Stimulated activated CD4-positive, alpha-beta T cell treated with anti-CD3 and anti-CD28 coated beads, Interleukin-1b, Interleukin-23, amount 100 ng/mL, for 24 hours (primary cell): ENCODE data around the gene FRMPD4.

Source experiments
- DNase-seq, 4 experiments: peaks; one replicate each; pipeline ENCODE4 v3.0.0-alpha.2; 2020; ENCODE audit warnings: low read depth in 4 of 4, low spot score in 1 of 4

FRMPD4 gene

GRCh38 chrX:12360986-12361598 lies 222.8 kb downstream of the FRMPD4 start:
- DNase-seq: no peak

DNA sequence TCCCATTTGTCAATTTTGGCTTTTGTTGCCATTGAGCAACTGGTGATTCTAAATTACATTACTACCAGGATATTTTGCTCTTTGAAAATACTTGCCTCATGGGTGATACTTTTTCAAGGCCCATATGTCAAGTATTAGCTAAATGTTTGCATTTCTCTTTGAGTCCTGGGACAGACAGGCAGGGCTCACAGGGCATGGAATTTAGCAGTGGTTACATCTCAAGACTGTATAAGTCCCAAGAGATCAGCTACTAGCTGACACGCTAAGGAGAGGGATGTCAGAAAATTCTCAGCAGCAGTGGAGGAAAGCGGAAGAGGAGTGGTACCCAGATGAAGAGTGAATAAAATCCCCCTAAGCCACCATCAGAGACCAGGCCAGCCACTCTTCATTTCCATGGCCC lies 224.9 kb downstream of the FRMPD4 start:
- no peak for DNase-seq

DNA sequence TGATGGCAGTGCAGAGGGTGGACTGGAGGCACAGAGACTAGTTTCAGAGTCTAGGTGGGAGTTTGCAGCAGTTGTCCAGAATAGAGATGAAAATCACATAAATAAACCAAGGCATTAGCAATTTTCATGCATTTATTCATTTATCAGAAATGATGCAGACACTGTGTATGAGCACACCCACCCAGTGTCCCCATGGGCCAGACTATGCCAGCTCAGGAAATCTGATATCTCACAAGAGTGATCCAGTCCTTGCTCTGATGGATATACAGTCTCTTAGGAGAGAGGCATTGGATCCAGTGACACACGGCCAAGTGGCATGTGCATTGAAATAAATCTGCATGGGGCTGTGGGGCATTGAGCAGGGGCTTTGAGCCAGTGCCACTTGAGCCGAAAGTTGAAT lies 228.2 kb downstream of the FRMPD4 start:
- DNase-seq: no peak

- no peak for DNase-seq
Measured at GRCh38 chrX:12367254-12367653, 229.0 kb downstream of the FRMPD4 start.

DNA sequence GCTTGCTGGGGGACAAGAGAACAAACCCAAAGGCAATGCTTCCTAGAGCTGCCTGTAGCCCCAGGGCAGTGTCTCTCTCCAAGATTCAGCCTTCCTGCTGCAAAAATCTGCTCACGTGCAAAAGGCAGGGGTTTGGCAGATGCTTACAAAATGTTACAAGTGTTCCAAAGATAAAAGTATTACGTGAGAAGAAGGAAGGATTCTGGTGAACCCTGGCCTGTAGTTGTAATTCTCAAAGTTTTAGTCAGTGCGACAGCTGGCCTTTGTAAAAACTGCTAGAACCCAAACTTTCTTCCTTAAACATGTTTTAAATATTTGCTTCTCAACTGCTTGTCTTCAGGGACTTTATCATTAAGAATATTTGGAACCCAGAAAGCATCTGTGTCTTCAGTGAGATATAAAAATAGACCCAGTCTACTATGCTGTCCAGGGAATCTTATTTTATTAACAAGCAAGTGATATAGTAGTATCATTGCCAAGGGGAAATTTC lies 232.3 kb downstream of the FRMPD4 start:
- DNase-seq: no peak

DNA sequence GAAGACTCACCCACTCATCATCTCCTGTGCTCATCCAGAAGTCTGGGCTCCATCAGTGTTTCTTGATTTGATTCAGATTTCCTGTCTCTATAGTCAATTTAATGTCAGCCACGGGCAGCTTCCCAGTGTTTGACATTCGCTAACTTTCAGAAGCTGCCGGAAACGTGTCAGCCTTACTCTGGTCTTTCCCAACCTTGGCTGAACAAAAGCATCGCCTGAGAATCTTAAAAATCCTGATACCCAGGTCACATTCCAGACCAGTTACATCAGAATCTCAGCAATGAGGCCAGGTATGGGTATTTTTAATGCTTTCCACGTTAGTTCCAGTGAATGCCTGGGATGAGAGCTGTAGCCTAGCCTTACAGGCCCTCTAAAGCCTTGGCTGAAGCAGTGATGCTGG lies 233.8 kb downstream of the FRMPD4 start:
- DNase-seq: no peak

GRCh38 chrX:12374286-12374685 lies 236.0 kb downstream of the FRMPD4 start:
- DNase-seq: no peak

DNA sequence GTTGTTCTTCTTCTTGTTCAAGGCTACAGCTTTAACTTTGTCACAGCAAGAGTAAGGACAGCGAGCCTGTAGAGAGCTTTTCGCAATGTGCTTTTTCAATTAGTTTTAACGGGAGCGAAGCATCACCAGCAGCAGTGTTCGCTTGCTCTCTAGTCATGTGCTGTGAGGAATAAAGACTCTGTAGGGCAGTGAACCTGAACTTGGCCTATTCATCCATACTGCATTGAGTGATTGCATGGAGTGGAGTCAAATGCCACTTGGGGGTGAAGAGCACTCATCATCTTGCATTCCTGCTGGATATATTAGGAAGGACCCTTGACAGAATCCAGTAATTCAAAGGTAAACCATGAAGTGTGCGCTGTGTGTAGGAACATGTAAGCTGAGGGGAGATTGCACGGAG lies 240.0 kb downstream of the FRMPD4 start:
- DNase-seq: no peak

- no peak for DNase-seq
Measured at GRCh38 chrX:12378706-12379105, 240.4 kb downstream of the FRMPD4 start.

DNA sequence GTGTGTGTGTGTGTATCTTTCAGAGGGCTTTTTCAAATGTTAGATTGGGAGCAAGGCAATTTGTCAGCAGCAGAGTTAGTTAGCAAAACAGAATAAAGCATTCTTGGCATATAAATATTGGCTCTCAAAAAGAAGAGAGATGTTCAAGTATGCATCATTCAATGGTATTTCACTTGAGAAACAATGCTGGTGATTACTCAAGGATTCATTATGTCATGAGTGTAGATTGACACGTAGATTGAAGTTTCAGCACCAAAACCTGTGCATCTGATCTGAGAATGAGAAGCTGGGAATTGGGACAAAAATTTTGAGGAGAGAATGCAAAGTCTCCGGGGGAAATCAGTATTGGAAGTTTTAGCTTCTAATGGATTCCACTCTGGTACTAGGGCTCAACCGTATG lies 241.4 kb downstream of the FRMPD4 start:
- no peak for DNase-seq

GRCh38 chrX:12383196-12383595 lies 244.9 kb downstream of the FRMPD4 start:
- DNase-seq: no peak

- DNase-seq: no peak
Measured at GRCh38 chrX:12390301-12390700, 252.0 kb downstream of the FRMPD4 start.

DNA sequence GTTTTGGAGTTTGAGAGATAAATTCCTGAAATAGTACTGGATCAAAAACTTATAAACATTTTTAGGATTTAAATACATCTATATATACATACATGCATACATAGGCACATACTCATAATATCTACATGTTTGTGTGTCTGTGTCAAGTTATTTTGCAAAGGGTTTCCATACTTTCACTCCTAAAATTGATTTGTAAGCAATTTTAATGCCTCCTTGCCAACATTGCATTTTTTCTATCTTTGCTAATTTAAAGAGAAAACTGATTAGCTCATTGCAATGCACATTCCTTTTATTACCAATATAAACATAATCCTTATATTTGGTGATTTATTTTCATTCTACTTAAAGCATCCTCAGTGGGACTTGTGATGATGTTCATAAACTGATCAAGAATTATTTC lies 258.3 kb downstream of the FRMPD4 start:
- DNase-seq: no peak

- no peak for DNase-seq
Measured at GRCh38 chrX:12400218-12400617, 261.9 kb downstream of the FRMPD4 start.

DNA sequence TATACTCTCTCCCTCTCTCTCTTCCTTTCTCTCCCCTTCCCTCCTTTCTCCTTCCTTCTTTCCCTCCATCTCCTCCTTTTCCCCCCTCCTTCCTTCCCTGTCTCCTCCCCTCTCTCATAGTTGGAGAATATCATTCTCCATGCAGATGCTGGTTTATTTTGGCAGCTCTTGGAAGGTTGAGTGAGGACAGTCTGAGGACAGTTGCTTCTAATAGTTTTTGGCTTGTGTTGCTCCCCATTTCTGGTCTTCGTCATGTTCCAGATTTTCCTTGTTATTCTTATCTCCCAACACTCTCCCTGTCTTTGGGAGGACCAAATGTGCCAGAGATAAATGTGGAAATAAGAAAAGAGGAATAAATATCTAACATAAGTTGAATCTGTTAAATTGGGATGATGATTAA lies 263.0 kb downstream of the FRMPD4 start:
- no peak for DNase-seq

- DNase-seq: no peak
Measured at GRCh38 chrX:12403474-12404082, 265.3 kb downstream of the FRMPD4 start.

DNA sequence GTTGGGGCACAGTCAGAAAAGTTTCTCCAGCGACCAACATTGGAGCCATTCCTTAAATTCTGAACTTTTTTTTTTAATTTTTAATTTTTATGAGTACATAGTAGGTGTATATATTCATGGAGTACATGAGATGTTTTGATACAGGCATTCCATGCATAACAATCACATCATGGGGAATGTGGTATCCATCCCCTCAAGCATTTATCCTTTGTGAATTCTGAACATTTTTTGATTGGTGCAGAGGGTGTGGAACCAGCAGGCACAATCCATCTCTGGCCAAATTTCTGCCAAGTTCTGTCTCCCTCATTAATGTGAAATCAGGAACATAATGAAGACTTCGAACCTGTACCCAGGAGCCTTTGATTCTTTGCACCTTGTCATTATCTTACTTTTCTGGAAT lies 267.0 kb downstream of the FRMPD4 start:
- DNase-seq: no peak

DNA sequence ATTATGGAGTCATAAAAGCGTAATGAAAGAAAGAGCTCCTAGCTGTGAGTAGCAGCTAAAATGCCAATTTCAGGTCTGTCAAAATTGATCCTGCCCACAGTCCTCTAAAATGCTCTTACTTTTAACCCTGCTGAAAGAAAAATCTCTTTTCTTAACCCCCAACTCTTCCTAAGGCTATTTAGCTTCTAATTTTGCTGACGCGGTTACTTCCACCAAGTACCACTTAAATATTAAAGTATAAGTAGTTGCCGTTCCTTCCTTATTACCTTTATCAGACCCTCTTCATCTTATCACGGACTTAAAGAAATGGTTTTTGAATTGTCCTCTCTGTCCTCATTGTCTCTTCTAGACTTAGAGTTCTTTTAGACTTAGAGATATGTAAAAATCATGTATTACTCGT lies 272.2 kb downstream of the FRMPD4 start:
- DNase-seq: no peak

DNA sequence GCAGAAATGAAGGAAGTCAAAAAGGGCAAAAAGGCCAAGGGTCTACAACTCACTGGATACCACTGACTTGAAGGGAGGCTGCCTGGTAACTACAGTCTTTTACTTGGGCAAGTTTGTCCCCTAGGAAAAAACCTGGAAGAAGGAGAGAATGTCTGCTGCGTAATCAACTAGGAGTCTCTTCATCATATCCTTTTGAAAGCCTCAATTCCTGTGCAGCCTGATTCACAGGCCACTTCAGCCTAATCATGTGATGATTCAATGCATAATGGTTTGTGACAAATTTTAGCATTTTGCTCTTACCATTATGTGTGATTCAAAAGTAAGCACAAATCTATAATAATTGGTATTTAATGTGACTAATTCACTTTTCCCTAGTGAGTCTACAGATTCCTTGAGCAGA lies 273.6 kb downstream of the FRMPD4 start:
- DNase-seq: no peak

GRCh38 chrX:12412561-12412960 lies 274.3 kb downstream of the FRMPD4 start:
- no peak for DNase-seq

GRCh38 chrX:12419591-12419990 lies 281.3 kb downstream of the FRMPD4 start:
- DNase-seq: no peak

DNA sequence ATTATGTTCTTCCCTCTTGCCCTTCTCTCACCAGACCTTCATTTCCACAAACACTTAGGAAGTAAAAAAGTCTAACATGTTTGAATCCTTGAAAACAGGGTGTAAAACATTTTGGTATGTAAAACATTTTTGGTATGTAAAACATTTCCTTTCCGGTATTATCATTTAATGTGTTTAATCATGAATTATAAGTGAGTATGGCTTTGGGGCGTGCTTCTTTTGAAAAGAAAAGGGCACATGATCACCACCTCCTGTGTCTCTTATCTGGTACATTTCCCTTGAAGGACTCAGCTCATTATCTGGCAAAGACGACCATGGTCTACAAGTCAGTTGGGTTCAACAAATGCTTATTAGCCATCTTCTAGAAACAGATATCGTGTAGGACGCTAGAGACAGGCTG lies 283.6 kb downstream of the FRMPD4 start:
- no peak for DNase-seq

DNA sequence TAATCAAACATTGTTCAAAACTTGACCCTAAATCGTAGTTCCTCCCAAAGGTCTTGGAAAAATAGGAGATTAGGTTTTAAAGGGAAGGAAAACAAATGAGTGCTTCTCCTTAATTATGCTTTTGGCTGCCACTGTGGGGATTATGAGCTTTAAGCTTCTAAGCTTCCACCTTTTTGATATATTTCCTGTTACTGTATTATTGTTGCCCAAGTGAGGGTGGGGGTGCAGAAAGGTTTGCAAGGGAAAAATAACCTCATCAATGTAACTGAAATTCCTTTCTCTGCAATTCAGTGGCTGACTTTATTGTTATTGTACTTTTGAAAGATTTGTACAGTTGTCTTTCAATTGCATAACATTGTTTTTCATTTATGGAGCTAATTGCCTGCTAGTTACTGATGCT lies 285.1 kb downstream of the FRMPD4 start:
- no peak for DNase-seq
